Spleen (tissue), 11 donors: ENCODE results near the gene PSMA7. TPM values are rescaled to one million over a fixed set of nuclear protein-coding genes. Genes with fewer than 3 reads are reported as not detected.

Source experiments
- DNase-seq: peaks from one replicate; pipeline ENCODE4 v3.0.0-alpha.2; 2020
- H3K27ac ChIP-seq, 8 donors: fragments of 200-600 bp; sonication (generic) in 7 of 8; 1 replicate in 4 of 8; 2 replicates in 4 of 8; pipeline versions ENCODE4 v1.5.0 to v1.8.0; 2016 to 2021; ENCODE audit warnings: inconsistent platforms in 4 of 8, mild to moderate bottlenecking in 4 of 8, moderate library complexity in 1 of 8
- H3K27me3 ChIP-seq, 7 donors: fragments of 200-600 bp; sonication (generic) in 6 of 7; replicated peaks in 1 of 7; 1 replicate in 4 of 7; 2 replicates in 3 of 7; pipeline versions ENCODE4 v1.5.0 to v1.8.0; 2016 to 2021; ENCODE audit warnings: inconsistent platforms in 3 of 7, mild to moderate bottlenecking in 1 of 7
- H3K36me3 ChIP-seq, 6 donors: fragments of 200-600 bp; sonication (generic) in 5 of 6; 1 replicate in 4 of 6; 2 replicates in 2 of 6; pipeline versions ENCODE4 v1.5.0 to v1.8.0; 2016 to 2021; ENCODE audit warnings: inconsistent platforms in 2 of 6
- H3K4me1 ChIP-seq, 6 donors: fragments of 200-600 bp; sonication (generic) in 5 of 6; 1 replicate in 3 of 6; 2 replicates in 3 of 6; pipeline versions ENCODE4 v1.5.0 to v1.8.0; 2016 to 2021; ENCODE audit warnings: inconsistent platforms in 3 of 6
- H3K4me3 ChIP-seq, 8 donors: fragments of 200-600 bp; sonication (generic) in 7 of 8; 1 replicate in 4 of 8; 2 replicates in 4 of 8; pipeline versions ENCODE4 v1.5.0 to v1.8.0; 2016 to 2021; ENCODE audit warnings: inconsistent platforms in 4 of 8, mild to moderate bottlenecking in 4 of 8, moderate library complexity in 2 of 8
- H3K9me3 ChIP-seq, 8 donors: fragments of 200-600 bp; sonication (generic) in 7 of 8; 1 replicate in 4 of 8; 2 replicates in 4 of 8; pipeline versions ENCODE4 v1.5.0 to v1.8.0; 2016 to 2021; ENCODE audit warnings: inconsistent platforms in 4 of 8
- POLR2A ChIP-seq, 3 donors: fragments of 450-650 bp; IDR thresholded peaks; one replicate each; pipeline ENCODE4 v1.5.1; 2017; ENCODE audit warnings: antibody characterized with exemption in 3 of 3, mild to moderate bottlenecking in 1 of 3
- POLR2AphosphoS5 ChIP-seq, 3 donors: sonication (generic); formaldehyde crosslinking; IDR thresholded peaks; one replicate each; pipeline ENCODE4 v1.5.1; 2017; ENCODE audit warnings: antibody characterized with exemption in 3 of 3
- WGBS, 5 donors: extraction: QIAGEN DNeasy Blood & Tissue Kit in 3 of 5; methylation state at CpG; one replicate each; pipeline versions ENCODE4 v1.1.5 to v1.1.7; 2013 to 2018; 5-methylcytosine and 5-hydroxymethylcytosine counted together
- intact Hi-C: fragments of 100-400 bp; cut with DNase I; formaldehyde crosslinking; loops from one replicate; pipeline ENCODE4 v1.15.0; 2023; ENCODE audit warnings: low total_unique reads
- polyA plus RNA-seq, 3 donors: library from polyadenylated mRNA; stranded (reverse); fragments of 200-250 nt; gene quantifications; one replicate each; pipeline ENCODE4 v1.2.1, GENCODE V29; 2013
- total RNA-seq, 7 donors: library from RNA; depleted of rRNA in 3 of 7; stranded (reverse); fragments of >200 nt in 3 of 7; fragmentation: NEBNext Ultra II Directional in 4 of 7; extraction: Animal tissue kit (Norgen Biotek cat#: 25700) in 4 of 7; gene quantifications; one replicate each; pipeline versions ENCODE4 v1.1.0 to v1.2.1, GENCODE V29; 2016 to 2021
- TF ChIP-seq, protein P1 (sequence below), 11 experiments: fragments of 200-600 bp in 7 of 11; fragments of 450-650 bp in 4 of 11; sonication (generic) in 4 of 11; IDR thresholded peaks in 8 of 11; conservative IDR thresholded peaks in 3 of 11; 1 replicate in 7 of 11; 2 replicates in 4 of 11; pipeline versions ENCODE4 v1.4.0 to v1.8.0; 2016 to 2021; ENCODE audit warnings: antibody characterized with exemption in 11 of 11, inconsistent platforms in 4 of 11, mild to moderate bottlenecking in 1 of 11
- donor health status: healthy with polysubstance abuse.
- donor health status: DM: no; HTN: no; CAD: no; lungs with moderate emphysema.
- donor health status: DM: no; HTN: no; CAD: no.
- donor health status: Bipolar disorder and iron deficiency.
- donor health status: healthy.
- donor health status: DM: no; HTN: no; CAD: no.
- donor health status: DM: yes; HTN: yes; CAD: no.

PSMA7 gene
- total and polyA plus RNA-seq, 10 donors, result 157 to 281 (median 184) TPM

DNA sequence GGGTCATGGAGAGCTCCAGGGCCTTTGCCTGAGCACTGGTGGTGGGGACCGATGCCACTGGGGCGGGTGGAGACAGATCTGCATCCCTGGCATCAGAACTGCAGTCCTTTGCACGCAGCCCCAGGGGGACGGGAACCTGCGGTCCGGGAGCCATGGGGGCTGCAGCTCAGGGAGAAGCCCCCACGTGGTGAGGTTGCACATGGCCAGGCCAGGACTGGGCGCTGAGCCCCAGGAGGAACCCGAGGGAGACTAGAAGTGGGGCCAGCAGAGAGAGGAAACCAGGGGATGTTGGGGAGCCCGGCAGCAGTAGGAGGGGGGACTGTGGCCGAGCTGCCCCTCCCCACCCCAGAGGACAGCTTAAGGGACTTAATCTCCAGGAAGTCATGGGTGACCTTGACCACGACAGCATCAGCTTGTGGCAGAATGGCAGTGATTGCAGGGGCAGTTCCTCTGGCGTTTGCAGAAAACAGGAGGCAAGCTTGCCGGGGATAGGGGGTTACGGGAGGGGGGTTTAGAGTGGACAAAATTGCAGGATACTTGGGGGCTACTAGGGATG lies 38.9 kb downstream of the PSMA7 start:
- no peak overlapping the region for H3K27ac ChIP-seq
- DNase-seq, result no peak
- peaks cover 0 to 3% (median 0%) of the 10 kb centered on the region in 6 donors for H3K36me3 ChIP-seq
- 32 to 50% (median 42%) methylated on average over 15 of the region's 15 CpGs for WGBS, 5 donors
- no peak overlapping the region for H3K4me3 ChIP-seq
- no peak for TF ChIP-seq POLR2AphosphoS5 (IDR thresholded peaks at IDR 0.05)
- no peak for TF ChIP-seq POLR2A (IDR thresholded peaks at IDR 0.05)
- TF ChIP-seq, protein P1, sequence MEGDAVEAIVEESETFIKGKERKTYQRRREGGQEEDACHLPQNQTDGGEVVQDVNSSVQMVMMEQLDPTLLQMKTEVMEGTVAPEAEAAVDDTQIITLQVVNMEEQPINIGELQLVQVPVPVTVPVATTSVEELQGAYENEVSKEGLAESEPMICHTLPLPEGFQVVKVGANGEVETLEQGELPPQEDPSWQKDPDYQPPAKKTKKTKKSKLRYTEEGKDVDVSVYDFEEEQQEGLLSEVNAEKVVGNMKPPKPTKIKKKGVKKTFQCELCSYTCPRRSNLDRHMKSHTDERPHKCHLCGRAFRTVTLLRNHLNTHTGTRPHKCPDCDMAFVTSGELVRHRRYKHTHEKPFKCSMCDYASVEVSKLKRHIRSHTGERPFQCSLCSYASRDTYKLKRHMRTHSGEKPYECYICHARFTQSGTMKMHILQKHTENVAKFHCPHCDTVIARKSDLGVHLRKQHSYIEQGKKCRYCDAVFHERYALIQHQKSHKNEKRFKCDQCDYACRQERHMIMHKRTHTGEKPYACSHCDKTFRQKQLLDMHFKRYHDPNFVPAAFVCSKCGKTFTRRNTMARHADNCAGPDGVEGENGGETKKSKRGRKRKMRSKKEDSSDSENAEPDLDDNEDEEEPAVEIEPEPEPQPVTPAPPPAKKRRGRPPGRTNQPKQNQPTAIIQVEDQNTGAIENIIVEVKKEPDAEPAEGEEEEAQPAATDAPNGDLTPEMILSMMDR (IDR thresholded peaks at IDR 0.05 in 8 of 11, conservative IDR thresholded peaks at IDR 0.05 in 3 of 11), result no peak
- peaks cover 0 to 3% (median 0%) of the 10 kb centered on the region in 6 donors for H3K4me1 ChIP-seq
- intact Hi-C loops, result no loop called here
- peaks cover 3 to 100% (median 89%) of the 10 kb centered on the region in 8 donors for H3K9me3 ChIP-seq
- peaks cover 0 to 29% (median 0%) of the 10 kb centered on the region in 7 donors for H3K27me3 ChIP-seq

DNA sequence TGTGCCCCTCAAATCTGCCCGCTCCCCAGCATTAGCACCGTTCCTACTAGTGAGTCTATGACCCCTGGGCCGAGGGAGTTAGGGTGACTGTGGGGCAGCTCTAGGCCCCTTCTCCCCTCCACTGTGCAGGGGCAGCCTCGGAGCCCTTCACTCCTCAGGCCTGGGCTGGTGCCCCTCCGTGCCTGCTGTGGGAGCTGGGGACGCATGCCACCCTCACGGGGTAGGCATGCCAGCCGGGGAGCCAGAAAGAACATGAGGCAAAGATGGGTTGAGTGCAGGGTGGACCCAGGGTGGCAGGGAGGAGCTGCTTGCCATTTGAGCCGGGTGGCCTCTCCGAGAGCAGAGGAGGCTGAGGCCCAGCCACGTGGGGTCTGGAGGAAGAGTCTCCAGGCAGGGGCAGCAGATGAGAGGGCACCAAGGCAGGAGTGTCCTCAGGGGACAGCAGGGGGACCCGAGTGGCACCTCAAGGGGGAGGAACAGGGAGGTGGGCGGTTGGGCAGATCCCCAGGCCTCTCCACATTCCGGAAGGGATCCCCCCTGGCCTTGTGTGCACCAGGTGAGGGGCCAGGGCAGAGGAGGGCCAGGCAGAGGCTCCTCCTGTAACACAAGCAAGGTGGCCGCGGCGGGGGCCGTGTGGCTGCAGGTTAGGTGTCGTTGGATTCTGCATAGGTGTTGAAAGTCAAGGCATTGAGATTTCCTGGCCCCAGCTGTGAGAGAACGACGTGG lies 39.5 kb downstream of the PSMA7 start:
- WGBS, 5 donors, result 68 to 85% (median 78%) methylated on average over 21 of the region's 21 CpGs
- peaks cover 0 to 3% (median 0%) of the 10 kb centered on the region in 6 donors for H3K36me3 ChIP-seq
- intact Hi-C loops, result no loop called here
- no peak overlapping the region for H3K4me3 ChIP-seq
- peaks cover 0 to 29% (median 0%) of the 10 kb centered on the region in 7 donors for H3K27me3 ChIP-seq
- H3K4me1 ChIP-seq, result peaks cover 0 to 3% (median 0%) of the 10 kb centered on the region in 6 donors
- no peak for DNase-seq
- H3K9me3 ChIP-seq, result peaks cover 2 to 100% (median 83%) of the 10 kb centered on the region in 8 donors
- TF ChIP-seq POLR2A (IDR thresholded peaks at IDR 0.05), result no peak
- TF ChIP-seq POLR2AphosphoS5 (IDR thresholded peaks at IDR 0.05), result no peak
- TF ChIP-seq, protein P1 (IDR thresholded peaks at IDR 0.05 in 8 of 11, conservative IDR thresholded peaks at IDR 0.05 in 3 of 11), result no peak
- no peak overlapping the region for H3K27ac ChIP-seq

- intact Hi-C loops, result no loop called here
- peaks cover 0 to 43% (median 0%) of the 10 kb centered on the region in 7 donors for H3K27me3 ChIP-seq
- no peak overlapping the region for H3K4me3 ChIP-seq
- no peak overlapping the region for H3K27ac ChIP-seq
- peaks cover 0 to 78% (median 57%) of the 10 kb centered on the region in 8 donors for H3K9me3 ChIP-seq
- TF ChIP-seq, protein P1 (IDR thresholded peaks at IDR 0.05 in 8 of 11, conservative IDR thresholded peaks at IDR 0.05 in 3 of 11), result no peak
- TF ChIP-seq POLR2AphosphoS5 (IDR thresholded peaks at IDR 0.05) (no peak), POLR2A (IDR thresholded peaks at IDR 0.05) (no peak)
- WGBS, 5 donors, result 85 to 94% (median 92%) methylated on average over 4 of the region's 4 CpGs
- H3K36me3 ChIP-seq, result no peaks in the 10 kb centered on the region
- DNase-seq, result no peak
- H3K4me1 ChIP-seq, result peaks cover 0 to 3% (median 0%) of the 10 kb centered on the region in 6 donors
These were observed 42.1 kb downstream of the PSMA7 start for GRCh38 chr20:62101078-62101477.

DNA sequence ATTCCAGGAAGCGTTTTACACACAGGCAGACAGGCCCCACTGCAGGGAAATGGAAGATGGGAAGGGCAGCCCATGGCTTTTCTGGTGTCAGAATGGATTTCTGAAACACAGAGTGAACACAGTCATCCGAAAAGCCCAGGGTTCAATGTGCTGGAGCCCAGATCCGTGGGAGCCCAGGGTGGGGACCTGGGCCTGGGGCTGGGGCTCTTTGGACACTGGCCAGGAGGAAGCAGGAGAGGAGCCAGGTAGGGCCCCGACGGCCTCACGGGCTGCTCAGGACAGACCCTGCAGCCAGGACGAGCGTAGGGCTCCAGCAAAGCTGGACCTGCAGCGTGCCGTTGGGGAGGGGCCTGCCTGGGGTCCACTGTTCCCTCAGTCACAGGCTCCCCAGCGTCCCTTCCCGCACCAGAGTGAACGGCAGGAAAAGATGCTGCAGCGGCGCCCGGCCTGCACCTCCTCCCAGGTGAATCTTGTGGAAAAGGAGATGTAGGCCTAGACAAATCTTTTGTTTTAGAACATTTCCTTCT lies 45.2 kb downstream of the PSMA7 start:
- Histone ChIP-seq H3K4me3 (no peak overlapping the region), H3K27ac (no peak overlapping the region), H3K9me3 (peaks cover 0 to 56% (median 32%) of the 10 kb centered on the region in 8 donors), H3K27me3 (peaks cover 0 to 35% (median 0%) of the 10 kb centered on the region in 7 donors), H3K4me1 (no peaks in the 10 kb centered on the region), H3K36me3 (no peaks in the 10 kb centered on the region)
- intact Hi-C loops, result no loop called here
- TF ChIP-seq, protein P1 (IDR thresholded peaks at IDR 0.05 in 8 of 11, conservative IDR thresholded peaks at IDR 0.05 in 3 of 11), result no peak
- no peak for TF ChIP-seq POLR2A (IDR thresholded peaks at IDR 0.05)
- no peak for TF ChIP-seq POLR2AphosphoS5 (IDR thresholded peaks at IDR 0.05)
- no peak for DNase-seq
- 74 to 88% (median 82%) methylated on average over 11 to 16 of the region's 16 CpGs for WGBS, 5 donors
